Measurements from ENCODE around the gene EGLN3. TPM values are rescaled to one million over a fixed set of nuclear protein-coding genes. Genes with fewer than 3 reads are reported as not detected.
"Not testable (repeated sequence)": the region's sequence is repeated elsewhere in the genome, so short reads cannot be mapped to it uniquely, and the experiment has no call there.

The EGLN3 gene
- total RNA-seq, 1 experiment from 2014 or later: 23.6 TPM

GRCh38 chr14:33929799-33930408 lies 21.0 kb downstream of the EGLN3 start:
- no peaks in the 10 kb centered on the region for H3K9me3 ChIP-seq (ENCODE audit: insufficient read depth, low read depth)
- peaks cover 17% of the 10 kb centered on the region for H3K4me1 ChIP-seq (replicated peaks; ENCODE audit: insufficient read depth)
- intact Hi-C loops (cut with micrococcal nuclease; ENCODE audit: unreplicated experiment): loop anchor here (10.0 kb wide), 1 partner anchor 295 kb away; no protein-coding TSS in a partner anchor
- H3K9me2 ChIP-seq (ENCODE audit: insufficient read depth): no peaks in the 10 kb centered on the region
- no peak for DNase-seq
- H3K79me2 ChIP-seq (ENCODE audit: low read depth): peaks cover 26% of the 10 kb centered on the region
- H3K4me2 ChIP-seq: no peak overlapping the region
- no peak overlapping the region for H3K4me3 ChIP-seq
- POLR2A ChIA-PET (ENCODE audit: unreplicated experiment): no interaction called here
- no peak overlapping the region for H2AFZ ChIP-seq
- CTCF ChIA-PET: interaction anchor here (0.7 kb wide), 1 partner anchor 133 kb away, joined by 3 read pairs; no protein-coding TSS in a partner anchor
- no TSS peak for BruUV-seq (replicated peaks)
- no peaks in the 10 kb centered on the region for H4K20me1 ChIP-seq (ENCODE audit: insufficient read depth)
- peaks cover 5% of the 10 kb centered on the region; the same call in 1 of the 2 replicates for H3F3A ChIP-seq (ENCODE audit: insufficient read depth, low read depth)
- TF ChIP-seq EZH2 (IDR thresholded peaks at IDR 0.05; ENCODE audit: low read depth): no peak
- TF ChIP-seq CTCF (conservative IDR thresholded peaks at IDR 0.05): no peak
- no peaks in the 10 kb centered on the region for H3K27me3 ChIP-seq (ENCODE audit: insufficient read depth, low read depth)
- peaks cover 8% of the 10 kb centered on the region; the same call in 1 of the 2 replicates for H3K36me3 ChIP-seq (ENCODE audit: low read depth)
- no peak overlapping the region for H3K27ac ChIP-seq

GRCh38 chr14:33928895-33929294 lies 22.0 kb downstream of the EGLN3 start:
- Histone ChIP-seq H3K4me3 (no peak overlapping the region), H4K20me1 (ENCODE audit: insufficient read depth) (no peaks in the 10 kb centered on the region), H3K4me2 (no peak overlapping the region), H3K9me2 (ENCODE audit: insufficient read depth) (no peaks in the 10 kb centered on the region), H3K4me1 (replicated peaks; ENCODE audit: insufficient read depth) (peaks cover 17% of the 10 kb centered on the region), H3K27me3 (ENCODE audit: insufficient read depth, low read depth) (no peaks in the 10 kb centered on the region), H3F3A (ENCODE audit: insufficient read depth, low read depth) (peaks cover 5% of the 10 kb centered on the region; the same call in 1 of the 2 replicates), H2AFZ (no peak overlapping the region), H3K27ac (no peak overlapping the region), H3K9me3 (ENCODE audit: insufficient read depth, low read depth) (no peaks in the 10 kb centered on the region), H3K36me3 (ENCODE audit: low read depth) (peaks cover 8% of the 10 kb centered on the region; the same call in 1 of the 2 replicates), H3K79me2 (ENCODE audit: low read depth) (peaks cover 16% of the 10 kb centered on the region)
- intact Hi-C loops (cut with micrococcal nuclease; ENCODE audit: unreplicated experiment): no loop called here
- BruUV-seq (replicated peaks): no TSS peak
- ChIA-PET CTCF (no interaction called here), POLR2A (ENCODE audit: unreplicated experiment) (no interaction called here)
- TF ChIP-seq EZH2 (IDR thresholded peaks at IDR 0.05; ENCODE audit: low read depth): no peak
- no peak for TF ChIP-seq CTCF (conservative IDR thresholded peaks at IDR 0.05)
- DNase-seq: no peak

GRCh38 chr14:33927944-33928343 lies 22.9 kb downstream of the EGLN3 start:
- ChIA-PET CTCF (no interaction called here), POLR2A (ENCODE audit: unreplicated experiment) (no interaction called here)
- H3K9me2 ChIP-seq (ENCODE audit: insufficient read depth): no peaks in the 10 kb centered on the region
- no peaks in the 10 kb centered on the region for H3K27me3 ChIP-seq (ENCODE audit: insufficient read depth, low read depth)
- BruUV-seq (replicated peaks): no TSS peak
- TF ChIP-seq CTCF (conservative IDR thresholded peaks at IDR 0.05): no peak
- TF ChIP-seq EZH2 (IDR thresholded peaks at IDR 0.05; ENCODE audit: low read depth): no peak
- no peak for DNase-seq
- H3K9me3 ChIP-seq (ENCODE audit: insufficient read depth, low read depth): no peaks in the 10 kb centered on the region
- no peaks in the 10 kb centered on the region for H4K20me1 ChIP-seq (ENCODE audit: insufficient read depth)
- peaks cover 10% of the 10 kb centered on the region; the same call in 1 of the 2 replicates for H3K79me2 ChIP-seq (ENCODE audit: low read depth)
- no peak overlapping the region for H3K27ac ChIP-seq
- peaks cover 5% of the 10 kb centered on the region; the same call in 1 of the 2 replicates for H3F3A ChIP-seq (ENCODE audit: insufficient read depth, low read depth)
- no peak overlapping the region for H2AFZ ChIP-seq
- H3K4me1 ChIP-seq (replicated peaks; ENCODE audit: insufficient read depth): peaks cover 17% of the 10 kb centered on the region
- H3K4me3 ChIP-seq: no peak overlapping the region
- intact Hi-C loops (cut with micrococcal nuclease; ENCODE audit: unreplicated experiment): no loop called here
- peaks cover 8% of the 10 kb centered on the region; the same call in 1 of the 2 replicates for H3K36me3 ChIP-seq (ENCODE audit: low read depth)
- no peak overlapping the region for H3K4me2 ChIP-seq

GRCh38 chr14:33926967-33927366 lies 23.9 kb downstream of the EGLN3 start:
- H3K79me2 ChIP-seq (ENCODE audit: low read depth); CTCF ChIA-PET; H3K36me3 ChIP-seq (ENCODE audit: low read depth); H3K9me3 ChIP-seq (ENCODE audit: insufficient read depth, low read depth); H3K9me2 ChIP-seq (ENCODE audit: insufficient read depth); H3K27ac ChIP-seq; H2AFZ ChIP-seq; H4K20me1 ChIP-seq (ENCODE audit: insufficient read depth); intact Hi-C loops (cut with micrococcal nuclease; ENCODE audit: unreplicated experiment); BruUV-seq (replicated peaks); H3K4me2 ChIP-seq; H3K27me3 ChIP-seq (ENCODE audit: insufficient read depth, low read depth); H3K4me3 ChIP-seq; DNase-seq; H3F3A ChIP-seq (ENCODE audit: insufficient read depth, low read depth): not testable (repeated sequence)
- H3K4me1 ChIP-seq (replicated peaks; ENCODE audit: insufficient read depth): peaks cover 14% of the 10 kb centered on the region
- POLR2A ChIA-PET (ENCODE audit: unreplicated experiment): interaction anchor here (0.7 kb wide), 1 partner anchor 11 kb away, joined by 4 read pairs; no protein-coding TSS in a partner anchor

Data from PC-9 (cell line).